Measurements from ENCODE around the gene TNFRSF1A. TPM values are rescaled to one million over a fixed set of nuclear protein-coding genes. Genes with fewer than 3 reads are reported as not detected.

TNFRSF1A gene
- total and polyA plus RNA-seq, 2 of the 13 experiments (the other 11 are each of a cell fraction or from before 2014, with no cell fraction given): 41.5 to 61.2 TPM

- BruUV-seq (replicated peaks): no TSS peak
- Histone ChIP-seq H3K79me2 (ENCODE audit: insufficient read depth, low read length) (no peaks in the 10 kb centered on the region), H3K27me3 (ENCODE audit: control insufficient read depth in 1 of 2, insufficient read depth in 2 of 2, low read length in 2 of 2) (no peaks in the 10 kb centered on the region), H4K20me1 (ENCODE audit: insufficient read depth, low read length) (no peaks in the 10 kb centered on the region), H3K27ac (ENCODE audit: extremely low read length, insufficient read depth, low read length) (no peak overlapping the region), H3K4me2 (ENCODE audit: low read depth, low read length) (no peak overlapping the region), H3K4me3 (replicated peaks in 1 of 3; ENCODE audit: insufficient read depth in 1 of 3, low read depth in 2 of 3, low read length in 3 of 3) (no peak overlapping the region), H3K4me1 (ENCODE audit: insufficient read depth, low read length) (peaks cover 47% of the 10 kb centered on the region), H3K36me3 (replicated peaks in 1 of 2; ENCODE audit: control insufficient read depth in 1 of 2, insufficient read depth in 2 of 2, low read length in 2 of 2) (no peaks in the 10 kb centered on the region), H3K9ac (ENCODE audit: insufficient read depth, low read depth, low read length) (0 out of 2 replicates have a peak overlapping the region, but pooled peaks have one; percentile 2), H2AFZ (ENCODE audit: low read length) (no peak overlapping the region), H3K9me3 (ENCODE audit: low read length) (no peaks in the 10 kb centered on the region)
- TF ChIP-seq ADNP (CRISPR knock-in tag; IDR thresholded peaks at IDR 0.05) (0 out of 2 replicates have a peak, but pooled peaks have one; percentile 18), ZNF20 (CRISPR knock-in tag; IDR thresholded peaks at IDR 0.05) (no peak), ZNF629 (CRISPR knock-in tag; conservative IDR thresholded peaks at IDR 0.05) (peak; percentile 86)
- DNase-seq (ENCODE audit: low spot score): no peak
- in situ Hi-C loops (cut with HindIII; ENCODE audit: extremely low pct_ligation_motif_present, low pct_unique_long_range_greater_than_20kb) (no loop called here), intact Hi-C loops (cut with micrococcal nuclease; ENCODE audit: unreplicated experiment) (no loop called here)
- ChIA-PET POLR2A (interaction anchor here (1.1 to 3.8 kb wide), 8 partner anchors 10 to 68 kb away, joined by 3 to 220 read pairs (median 20); partner anchors contain the start of genes LTBR, SCNN1A and TNFRSF1A), CTCF (ENCODE audit: low intra/inter-chr PET ratio, low total read pairs) (no interaction called here)
- no peak for ATAC-seq
- 96% methylated on average over 3 of the region's 3 CpGs for WGBS (ENCODE audit: low lambda C conversion rate)
- FAIRE-seq: no peak
Measured at GRCh38 chr12:6362403-6362802, 20.5 kb upstream of the TNFRSF1A start.

DNA sequence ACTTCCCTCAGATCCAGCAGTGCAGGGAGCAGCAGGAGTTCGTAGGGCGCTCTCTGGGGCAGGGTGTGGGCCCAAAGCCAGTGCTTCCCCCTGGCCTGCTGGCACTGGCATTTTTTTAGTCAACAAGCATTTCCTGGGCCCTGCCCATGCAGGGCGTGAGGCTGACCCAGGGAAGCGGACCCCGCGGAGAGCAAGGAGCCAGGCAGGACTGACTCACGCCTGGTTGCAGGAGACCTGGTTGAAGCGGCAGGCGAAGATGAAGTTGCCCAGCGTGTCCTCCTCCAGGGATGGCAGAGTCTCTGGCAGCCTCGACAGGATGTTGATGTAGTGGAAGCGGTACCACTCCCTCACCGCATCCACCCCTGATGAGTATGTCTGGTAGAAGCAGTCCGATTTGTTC is 20.0 kb upstream of the TNFRSF1A start:
- TF ChIP-seq HNRNPL (IDR thresholded peaks at IDR 0.05; ENCODE audit: low read depth, low read length): peak; percentile 69; the same call in 1 of the 2 replicates
- TF ChIP-seq CREM (IDR thresholded peaks at IDR 0.05): no peak
- no peak for TF ChIP-seq CREM (CRISPR knock-in tag; IDR thresholded peaks at IDR 0.05)
- TF ChIP-seq, protein P1, sequence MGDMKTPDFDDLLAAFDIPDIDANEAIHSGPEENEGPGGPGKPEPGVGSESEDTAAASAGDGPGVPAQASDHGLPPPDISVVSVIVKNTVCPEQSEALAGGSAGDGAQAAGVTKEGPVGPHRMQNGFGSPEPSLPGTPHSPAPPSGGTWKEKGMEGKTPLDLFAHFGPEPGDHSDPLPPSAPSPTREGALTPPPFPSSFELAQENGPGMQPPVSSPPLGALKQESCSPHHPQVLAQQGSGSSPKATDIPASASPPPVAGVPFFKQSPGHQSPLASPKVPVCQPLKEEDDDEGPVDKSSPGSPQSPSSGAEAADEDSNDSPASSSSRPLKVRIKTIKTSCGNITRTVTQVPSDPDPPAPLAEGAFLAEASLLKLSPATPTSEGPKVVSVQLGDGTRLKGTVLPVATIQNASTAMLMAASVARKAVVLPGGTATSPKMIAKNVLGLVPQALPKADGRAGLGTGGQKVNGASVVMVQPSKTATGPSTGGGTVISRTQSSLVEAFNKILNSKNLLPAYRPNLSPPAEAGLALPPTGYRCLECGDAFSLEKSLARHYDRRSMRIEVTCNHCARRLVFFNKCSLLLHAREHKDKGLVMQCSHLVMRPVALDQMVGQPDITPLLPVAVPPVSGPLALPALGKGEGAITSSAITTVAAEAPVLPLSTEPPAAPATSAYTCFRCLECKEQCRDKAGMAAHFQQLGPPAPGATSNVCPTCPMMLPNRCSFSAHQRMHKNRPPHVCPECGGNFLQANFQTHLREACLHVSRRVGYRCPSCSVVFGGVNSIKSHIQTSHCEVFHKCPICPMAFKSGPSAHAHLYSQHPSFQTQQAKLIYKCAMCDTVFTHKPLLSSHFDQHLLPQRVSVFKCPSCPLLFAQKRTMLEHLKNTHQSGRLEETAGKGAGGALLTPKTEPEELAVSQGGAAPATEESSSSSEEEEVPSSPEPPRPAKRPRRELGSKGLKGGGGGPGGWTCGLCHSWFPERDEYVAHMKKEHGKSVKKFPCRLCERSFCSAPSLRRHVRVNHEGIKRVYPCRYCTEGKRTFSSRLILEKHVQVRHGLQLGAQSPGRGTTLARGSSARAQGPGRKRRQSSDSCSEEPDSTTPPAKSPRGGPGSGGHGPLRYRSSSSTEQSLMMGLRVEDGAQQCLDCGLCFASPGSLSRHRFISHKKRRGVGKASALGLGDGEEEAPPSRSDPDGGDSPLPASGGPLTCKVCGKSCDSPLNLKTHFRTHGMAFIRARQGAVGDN (CRISPR knock-in tag; IDR thresholded peaks at IDR 0.05): peak; percentile 52; the same call in 1 of the 2 replicates
- TF ChIP-seq ZBTB33 (CRISPR knock-in tag; IDR thresholded peaks at IDR 0.05): peak; percentile 68
- TF ChIP-seq ZBTB38 (CRISPR knock-in tag; IDR thresholded peaks at IDR 0.05): peak; percentile 60
- TF ChIP-seq HIC2 (CRISPR knock-in tag; IDR thresholded peaks at IDR 0.05; ENCODE audit: low read depth): peak; percentile 90
- H3K9me3 ChIP-seq (ENCODE audit: low read length): no peaks in the 10 kb centered on the region
- H3K4me3 ChIP-seq (replicated peaks in 1 of 3; ENCODE audit: insufficient read depth in 1 of 3, low read depth in 2 of 3, low read length in 3 of 3): no peak overlapping the region
- H3K36me3 ChIP-seq (replicated peaks in 1 of 2; ENCODE audit: control insufficient read depth in 1 of 2, insufficient read depth in 2 of 2, low read length in 2 of 2): no peaks in the 10 kb centered on the region
- POLR2A ChIA-PET: interaction anchor here (1.9 to 5.4 kb wide), 4 partner anchors 13 to 26 kb away, joined by 8 to 42 read pairs (median 30); partner anchors contain the start of gene SCNN1A
- H3K27me3 ChIP-seq (ENCODE audit: control insufficient read depth in 1 of 2, insufficient read depth in 2 of 2, low read length in 2 of 2): no peaks in the 10 kb centered on the region
- H3K4me2 ChIP-seq (ENCODE audit: low read depth, low read length): no peak overlapping the region
- no peaks in the 10 kb centered on the region for H3K79me2 ChIP-seq (ENCODE audit: insufficient read depth, low read length)
- DNase-seq (ENCODE audit: low spot score) (no peak), ATAC-seq (no peak), FAIRE-seq (no peak)
- in situ Hi-C loops (cut with HindIII; ENCODE audit: extremely low pct_ligation_motif_present, low pct_unique_long_range_greater_than_20kb) (no loop called here), intact Hi-C loops (cut with micrococcal nuclease; ENCODE audit: unreplicated experiment) (no loop called here)
- H3K9ac ChIP-seq (ENCODE audit: insufficient read depth, low read depth, low read length): 0 out of 2 replicates have a peak overlapping the region, but pooled peaks have one; percentile 2
- no peak overlapping the region for H3K27ac ChIP-seq (ENCODE audit: extremely low read length, insufficient read depth, low read length)
- no TSS peak for BruUV-seq (replicated peaks)
- no peak overlapping the region for H2AFZ ChIP-seq (ENCODE audit: low read length)
- no peaks in the 10 kb centered on the region for H4K20me1 ChIP-seq (ENCODE audit: insufficient read depth, low read length)
- WGBS (ENCODE audit: low lambda C conversion rate): 97% methylated on average over 13 of the region's 14 CpGs
- CTCF ChIA-PET (ENCODE audit: low intra/inter-chr PET ratio, low total read pairs): no interaction called here
- peaks cover 49% of the 10 kb centered on the region for H3K4me1 ChIP-seq (ENCODE audit: insufficient read depth, low read length)
